Activated CD4-positive, alpha-beta T cell treated with anti-CD3 and anti-CD28 coated beads for 36 hours (primary cell): ENCODE measurements around the gene CSRP1. TPM values are rescaled to one million over a fixed set of nuclear protein-coding genes. Genes with fewer than 3 reads are reported as not detected.

Source experiments
- ATAC-seq: fragments of 200-7000 bp; cut with Tn5 transposase; one replicate; pipeline ENCODE4 v1.10.0; 2021; ENCODE audit warnings: mild to moderate bottlenecking, moderate library complexity
- CTCF ChIA-PET: fragments of 350-600 bp; sonication (Branson Sonifier 250); formaldehyde crosslinking; loops from one replicate; lab custom pipeline; 2021; ENCODE audit warnings: antibody characterized with exemption; lab: Charles Lee
- POLR2A ChIA-PET: fragments of 350-600 bp; sonication (Branson Sonifier 250); formaldehyde crosslinking; loops from one replicate; lab custom pipeline; 2021; ENCODE audit warnings: antibody characterized with exemption, inconsistent platforms; lab: Charles Lee
- DNase-seq: peaks from one replicate; pipeline ENCODE4 v3.0.0-alpha.2; 2020
- H3K27ac Mint-ChIP-seq: one replicate; pipeline ENCODE4 v1.8.0; 2021; ENCODE audit warnings: mixed read lengths
- H3K27me3 Mint-ChIP-seq: one replicate; pipeline ENCODE4 v1.8.0; 2021; ENCODE audit warnings: mixed read lengths
- H3K36me3 Mint-ChIP-seq: one replicate; pipeline ENCODE4 v1.8.0; 2021; ENCODE audit warnings: low read depth, mixed read lengths
- H3K4me1 Mint-ChIP-seq: one replicate; pipeline ENCODE4 v1.8.0; 2021; ENCODE audit warnings: mixed read lengths
- H3K4me3 Mint-ChIP-seq: one replicate; pipeline ENCODE4 v1.8.0; 2021; ENCODE audit warnings: mild to moderate bottlenecking, moderate library complexity, mixed read lengths
- H3K9me3 Mint-ChIP-seq: one replicate; pipeline ENCODE4 v1.8.0; 2021; ENCODE audit warnings: low read depth, mixed read lengths
- intact Hi-C, 2 experiments: fragments of 100-400 bp; cut with DNase I in 1 of 2; cut with micrococcal nuclease in 1 of 2; formaldehyde crosslinking; loops; one replicate each; pipeline versions ENCODE4 v1.14.2 to v1.15.1; 2022 to 2024; cut with DNase I, micrococcal nuclease
- total RNA-seq, 2 experiments: library from RNA; stranded (reverse); gene quantifications; one replicate each; pipeline ENCODE4 v1.2.3, GENCODE V29; 2021

Gene CSRP1
- total RNA-seq, 2 experiments from 2014 or later: 49.2 to 50.7 TPM

- H3K27ac Mint-ChIP-seq: no peak overlapping the region
- no peak for ATAC-seq
- CTCF ChIA-PET: interaction anchor here (0.6 to 6.6 kb wide), 4 partner anchors 9 to 343 kb away, joined by 3 to 216 read pairs (median 48); no protein-coding TSS in a partner anchor
- peaks cover 18% of the 10 kb centered on the region for H3K4me1 Mint-ChIP-seq
- H3K9me3 Mint-ChIP-seq: no peaks in the 10 kb centered on the region
- DNase-seq: no peak
- POLR2A ChIA-PET: no interaction called here
- H3K36me3 Mint-ChIP-seq: peaks cover 7% of the 10 kb centered on the region
- intact Hi-C loops: no loop called here
- no peaks in the 10 kb centered on the region for H3K27me3 Mint-ChIP-seq
- no peak overlapping the region for H3K4me3 Mint-ChIP-seq
Observed at GRCh38 chr1:201510734-201511133, 3.8 kb upstream of the CSRP1 start.

DNA sequence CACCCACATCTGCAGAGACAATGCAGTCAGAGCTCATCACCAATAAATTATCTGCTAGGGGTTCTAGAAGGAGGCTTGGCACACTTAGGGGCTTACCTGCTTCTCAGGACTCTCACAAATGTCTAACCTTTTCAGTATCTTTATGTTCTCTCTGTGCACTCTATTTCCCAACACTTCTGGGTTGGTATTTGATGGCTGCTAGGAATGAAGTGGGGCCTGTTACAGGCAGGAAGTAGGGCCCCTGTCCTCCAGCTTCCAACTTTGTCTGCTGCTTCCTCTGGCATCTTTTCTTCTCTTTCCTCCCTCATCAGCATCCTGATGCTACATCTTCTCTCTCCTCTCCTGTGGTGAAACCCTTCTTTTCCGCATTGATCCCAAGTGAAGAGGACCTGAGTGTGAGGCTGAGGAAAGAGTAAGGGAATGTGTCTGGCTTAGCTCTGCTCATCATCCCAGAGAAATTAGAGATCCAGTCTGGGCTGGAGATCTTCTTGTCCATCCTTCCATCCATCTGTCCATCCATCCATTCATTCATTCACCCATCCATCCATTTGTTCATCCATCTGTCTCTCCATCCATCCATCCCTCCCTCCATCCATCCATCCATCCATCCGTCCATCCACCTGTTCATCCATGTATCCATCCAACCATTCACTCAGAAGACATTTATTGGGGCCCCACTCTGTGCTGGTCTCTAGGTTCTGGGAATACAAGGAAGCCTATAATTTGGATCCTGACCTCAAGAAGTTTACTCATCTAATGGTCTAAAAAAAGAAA is 2.9 kb upstream of the CSRP1 start:
- ATAC-seq (no peak), DNase-seq (no peak)
- POLR2A ChIA-PET: interaction anchor here (0.5 kb wide), 1 partner anchor 329 kb away, joined by 5 read pairs; no protein-coding TSS in a partner anchor
- Mint-ChIP-seq H3K4me1 (peaks cover 24% of the 10 kb centered on the region), H3K27me3 (no peaks in the 10 kb centered on the region), H3K9me3 (no peaks in the 10 kb centered on the region), H3K27ac (no peak overlapping the region), H3K36me3 (peaks cover 5% of the 10 kb centered on the region), H3K4me3 (no peak overlapping the region)
- CTCF ChIA-PET: interaction anchor here (0.7 to 6.6 kb wide), 4 partner anchors 8 to 344 kb away, joined by 3 to 216 read pairs (median 48); no protein-coding TSS in a partner anchor
- intact Hi-C loops: loop anchor here in 1 of 2 experiments (5.0 to 10.0 kb wide), 2 partner anchors 492 to 635 kb away; partner anchors contain the start of gene ARL8A

DNA sequence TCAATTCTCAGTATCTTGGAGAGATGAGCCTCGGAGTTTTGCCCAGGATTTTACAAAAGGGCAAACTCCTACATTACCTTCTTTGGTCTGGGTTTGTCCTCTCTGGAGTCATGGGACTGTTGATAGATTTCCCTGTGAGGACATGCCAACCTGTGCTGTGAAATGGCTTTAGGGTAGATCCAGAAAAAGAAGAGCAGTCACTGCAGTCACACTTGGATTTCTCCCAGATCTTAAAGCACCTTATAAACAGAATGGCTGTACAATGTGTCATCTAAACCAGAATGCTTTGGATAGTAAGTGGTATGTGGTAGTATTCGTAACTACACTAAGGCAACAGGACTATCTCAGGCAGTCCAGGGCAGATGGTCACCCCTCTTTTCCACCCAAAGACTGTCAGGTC is 1.9 kb upstream of the CSRP1 start:
- H3K4me1 Mint-ChIP-seq: peaks cover 27% of the 10 kb centered on the region
- H3K9me3 Mint-ChIP-seq: no peaks in the 10 kb centered on the region
- DNase-seq (no peak), ATAC-seq (no peak)
- POLR2A ChIA-PET: no interaction called here
- H3K27me3 Mint-ChIP-seq: no peaks in the 10 kb centered on the region
- peaks cover 1% of the 10 kb centered on the region for H3K36me3 Mint-ChIP-seq
- CTCF ChIA-PET: interaction anchor here (2.4 to 6.6 kb wide), 3 partner anchors 7 to 61 kb away, joined by 9 to 216 read pairs (median 94); no protein-coding TSS in a partner anchor
- H3K27ac Mint-ChIP-seq: no peak overlapping the region
- no peak overlapping the region for H3K4me3 Mint-ChIP-seq
- intact Hi-C loops: loop anchor here in 1 of 2 experiments (5.0 to 10.0 kb wide), 2 partner anchors 492 to 636 kb away; partner anchors contain the start of gene ARL8A

GRCh38 chr1:201507360-201507675 is 395 bp upstream of the CSRP1 start:
- DNase-seq (no peak), ATAC-seq (peak; percentile 16)
- Mint-ChIP-seq H3K36me3 (peaks cover 1% of the 10 kb centered on the region), H3K27me3 (no peaks in the 10 kb centered on the region), H3K27ac (peak overlapping the region; percentile 85), H3K9me3 (no peaks in the 10 kb centered on the region), H3K4me3 (peak overlapping the region; percentile 91), H3K4me1 (peaks cover 31% of the 10 kb centered on the region)
- ChIA-PET CTCF (interaction anchor here (0.5 to 3.7 kb wide), 8 partner anchors 8 to 484 kb away, joined by 3 to 43 read pairs (median 4); no protein-coding TSS in a partner anchor), POLR2A (no interaction called here)
- intact Hi-C loops: loop anchor here in 1 of 2 experiments (1.0 to 10.0 kb wide), 6 partner anchors 25 to 637 kb away; partner anchors contain the start of genes ARL8A, IPO9 and TMEM9

GRCh38 chr1:201506092-201506491 is 831 bp downstream of the CSRP1 start:
- CTCF ChIA-PET: interaction anchor here (0.6 to 3.7 kb wide), 6 partner anchors 10 to 58 kb away, joined by 3 to 43 read pairs (median 4); no protein-coding TSS in a partner anchor
- intact Hi-C loops: loop anchor here in 1 of 2 experiments (5.0 to 10.0 kb wide), 2 partner anchors 489 to 639 kb away; partner anchors contain the start of gene ARL8A
- H3K4me1 Mint-ChIP-seq: peaks cover 31% of the 10 kb centered on the region
- peak overlapping the region; percentile 91 for H3K4me3 Mint-ChIP-seq
- peak overlapping the region; percentile 89 for H3K27ac Mint-ChIP-seq
- no peaks in the 10 kb centered on the region for H3K27me3 Mint-ChIP-seq
- peaks cover 1% of the 10 kb centered on the region for H3K36me3 Mint-ChIP-seq
- POLR2A ChIA-PET: no interaction called here
- no peaks in the 10 kb centered on the region for H3K9me3 Mint-ChIP-seq
- no peak for ATAC-seq
- no peak for DNase-seq

DNA sequence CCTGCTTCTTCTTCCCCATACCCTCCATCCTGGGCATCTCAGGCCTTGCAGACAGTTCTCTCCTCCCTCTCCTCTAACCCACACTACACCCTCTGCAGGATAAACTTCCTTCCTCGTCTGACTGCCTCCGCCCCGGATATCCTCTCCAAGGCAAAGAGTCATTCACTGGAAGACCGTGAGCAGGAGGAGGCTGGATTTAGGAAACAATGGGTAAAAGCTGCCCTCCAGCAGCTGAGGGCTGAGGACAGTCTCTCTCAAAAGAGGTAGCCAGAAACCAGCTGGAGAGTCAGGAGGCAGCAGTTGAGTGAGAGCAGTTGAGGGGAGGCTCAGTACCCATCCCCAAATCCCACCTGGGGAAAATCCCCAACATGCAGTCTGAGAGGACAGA is 1.4 kb downstream of the CSRP1 start:
- Mint-ChIP-seq H3K9me3 (no peaks in the 10 kb centered on the region), H3K27ac (peak overlapping the region; percentile 15), H3K4me3 (peak overlapping the region; percentile 91), H3K36me3 (peaks cover 1% of the 10 kb centered on the region), H3K27me3 (no peaks in the 10 kb centered on the region), H3K4me1 (peaks cover 31% of the 10 kb centered on the region)
- intact Hi-C loops: loop anchor here in 1 of 2 experiments (5.0 to 10.0 kb wide), 2 partner anchors 488 to 639 kb away; partner anchors contain the start of gene ARL8A
- ATAC-seq: no peak
- POLR2A ChIA-PET: no interaction called here
- DNase-seq: no peak
- CTCF ChIA-PET: interaction anchor here (0.6 to 8.1 kb wide), 6 partner anchors 6 to 57 kb away, joined by 3 to 94 read pairs (median 4); no protein-coding TSS in a partner anchor

DNA sequence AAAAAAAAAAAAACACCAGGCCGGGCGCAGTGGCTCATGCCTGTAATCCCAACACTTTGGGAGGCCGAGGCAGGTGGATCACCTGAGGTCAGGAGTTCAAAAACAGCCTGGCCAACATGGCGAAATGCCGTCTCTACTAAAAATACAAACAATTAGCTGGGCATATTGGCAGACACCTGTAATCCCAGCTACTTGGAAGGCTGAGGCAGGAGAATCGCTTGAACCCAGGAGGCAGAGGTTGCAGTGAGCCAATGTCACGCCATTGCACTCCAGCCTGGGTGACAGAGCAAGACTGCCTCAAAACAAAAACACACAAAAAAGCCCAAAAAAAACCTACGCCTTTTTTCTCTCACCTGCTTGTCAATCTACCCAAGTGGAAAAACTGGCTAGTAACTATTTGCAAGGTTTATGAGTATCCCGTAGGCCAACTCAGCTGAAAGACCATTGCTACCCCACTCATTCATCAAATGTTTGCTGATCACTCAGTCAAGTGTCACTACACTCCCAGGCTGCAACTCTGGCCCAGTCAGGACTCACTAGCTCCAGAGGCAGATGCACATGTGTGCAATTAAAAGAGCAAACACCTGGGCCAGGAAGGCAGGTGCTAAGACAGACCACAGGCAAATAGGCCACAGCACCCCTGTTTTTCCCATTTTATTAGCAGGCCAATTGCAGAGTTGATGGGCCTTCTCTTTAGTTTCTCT is 2.0 kb downstream of the CSRP1 start:
- Mint-ChIP-seq H3K9me3 (no peaks in the 10 kb centered on the region), H3K4me1 (peaks cover 31% of the 10 kb centered on the region), H3K36me3 (peaks cover 1% of the 10 kb centered on the region), H3K27ac (peak overlapping the region; percentile 15), H3K4me3 (peak overlapping the region; percentile 91), H3K27me3 (no peaks in the 10 kb centered on the region)
- DNase-seq (no peak), ATAC-seq (no peak)
- CTCF ChIA-PET: interaction anchor here (0.6 to 8.1 kb wide), 6 partner anchors 7 to 794 kb away, joined by 3 to 94 read pairs (median 6); no protein-coding TSS in a partner anchor
- intact Hi-C loops: loop anchor here in 1 of 2 experiments (5.0 to 10.0 kb wide), 2 partner anchors 488 to 640 kb away; partner anchors contain the start of gene ARL8A
- POLR2A ChIA-PET: no interaction called here

GRCh38 chr1:201504179-201504631 is 2.7 kb downstream of the CSRP1 start:
- Mint-ChIP-seq H3K27me3 (no peaks in the 10 kb centered on the region), H3K4me3 (no peak overlapping the region), H3K4me1 (peaks cover 31% of the 10 kb centered on the region), H3K27ac (no peak overlapping the region), H3K36me3 (peaks cover 1% of the 10 kb centered on the region), H3K9me3 (no peaks in the 10 kb centered on the region)
- ATAC-seq (no peak), DNase-seq (no peak)
- intact Hi-C loops: loop anchor here in 1 of 2 experiments (10.0 kb wide), 1 partner anchor 641 kb away; the partner anchor contains the start of gene ARL8A
- ChIA-PET POLR2A (no interaction called here), CTCF (interaction anchor here (0.5 to 8.1 kb wide), 5 partner anchors 8 to 599 kb away, joined by 5 to 94 read pairs (median 6); no protein-coding TSS in a partner anchor)

DNA sequence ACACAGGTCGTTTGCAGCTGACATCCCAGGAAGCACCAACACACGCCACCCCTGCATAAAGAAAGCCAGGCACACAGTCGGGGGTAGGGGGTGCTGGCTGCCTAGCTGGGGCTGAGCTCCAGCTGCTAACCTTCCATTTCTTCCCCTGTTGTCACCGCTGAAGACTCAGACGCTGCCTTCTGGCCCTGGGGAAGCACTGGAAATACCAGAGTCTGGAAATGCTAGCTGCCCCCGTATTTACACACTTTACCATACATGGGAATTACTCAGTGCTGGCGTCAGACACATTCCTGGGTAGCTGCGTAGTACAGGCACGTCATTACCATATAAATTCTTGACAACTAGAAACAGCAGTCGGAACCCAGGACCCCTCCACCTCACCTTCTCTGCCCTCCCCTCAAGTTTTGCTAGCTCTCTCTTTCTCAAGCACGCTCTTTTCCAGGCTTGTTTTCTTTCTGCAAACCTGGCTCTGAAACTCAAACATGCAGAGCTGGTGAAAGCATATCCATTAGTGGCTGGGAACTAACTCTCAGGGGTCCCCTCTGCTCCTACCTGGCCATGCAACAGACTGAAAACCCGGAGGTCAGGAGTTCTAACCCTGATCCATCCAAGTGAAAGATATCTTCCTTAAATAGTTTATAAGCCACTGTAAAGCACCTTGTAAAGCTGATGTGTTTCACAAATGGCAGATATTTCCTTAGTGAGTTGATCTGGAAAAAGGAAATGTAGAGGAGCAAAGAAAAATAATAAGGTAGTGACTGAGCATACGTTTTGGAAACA is 3.3 kb downstream of the CSRP1 start:
- CTCF ChIA-PET: interaction anchor here (0.5 to 8.1 kb wide), 7 partner anchors 8 to 599 kb away, joined by 3 to 94 read pairs (median 5); no protein-coding TSS in a partner anchor
- intact Hi-C loops: loop anchor here in 1 of 2 experiments (10.0 kb wide), 1 partner anchor 641 kb away; the partner anchor contains the start of gene ARL8A
- POLR2A ChIA-PET: no interaction called here
- DNase-seq (no peak), ATAC-seq (no peak)
- H3K4me1 Mint-ChIP-seq: peaks cover 31% of the 10 kb centered on the region
- H3K27ac Mint-ChIP-seq: no peak overlapping the region
- H3K36me3 Mint-ChIP-seq: peaks cover 1% of the 10 kb centered on the region
- H3K9me3 Mint-ChIP-seq: no peaks in the 10 kb centered on the region
- no peak overlapping the region for H3K4me3 Mint-ChIP-seq
- H3K27me3 Mint-ChIP-seq: no peaks in the 10 kb centered on the region

GRCh38 chr1:201502511-201502857 is 4.4 kb downstream of the CSRP1 start:
- DNase-seq (no peak), ATAC-seq (no peak)
- Mint-ChIP-seq H3K36me3 (no peaks in the 10 kb centered on the region), H3K27ac (no peak overlapping the region), H3K4me3 (no peak overlapping the region), H3K9me3 (no peaks in the 10 kb centered on the region), H3K27me3 (no peaks in the 10 kb centered on the region), H3K4me1 (peaks cover 26% of the 10 kb centered on the region)
- POLR2A ChIA-PET: no interaction called here
- intact Hi-C loops: loop anchor here in 1 of 2 experiments (10.0 kb wide), 1 partner anchor 642 kb away; the partner anchor contains the start of gene ARL8A
- CTCF ChIA-PET: interaction anchor here (0.5 to 8.1 kb wide), 7 partner anchors 9 to 957 kb away, joined by 3 to 94 read pairs (median 3); no protein-coding TSS in a partner anchor
